GM12878 (cell line): ENCODE measurements around the gene DCAF11. TPM values are rescaled to one million over a fixed set of nuclear protein-coding genes. Genes with fewer than 3 reads are reported as not detected.

Experiments
- BACH1 ChIP-seq: fragments of 450-650 bp; IDR thresholded peaks from 2 replicates; pipeline ENCODE4 v1.6.1; 2017; ENCODE audit warnings: mild to moderate bottlenecking, borderline replicate concordance
- CBFB ChIP-seq: IDR thresholded peaks from 2 replicates; pipeline ENCODE4 v1.6.1; 2016; ENCODE audit warnings: antibody characterized with exemption, low read depth
- CBX5 ChIP-seq: sonication (generic); IDR thresholded peaks from 2 replicates; pipeline ENCODE4 v1.6.1; 2016; ENCODE audit warnings: low read depth, moderate library complexity, mild to moderate bottlenecking, inconsistent platforms
- EGR1 ChIP-seq, 2 experiments: IDR thresholded peaks; 1 replicate in 1 of 2; 2 replicates in 1 of 2; pipeline ENCODE4 v1.6.1; 2011 to 2012; ENCODE audit warnings: low read depth in 2 of 2, low read length in 2 of 2, borderline replicate concordance in 1 of 2, mild to moderate bottlenecking in 1 of 2, moderate library complexity in 1 of 2
- FOXK2 ChIP-seq: fragments of 450-650 bp; IDR thresholded peaks from 2 replicates; pipeline ENCODE4 v1.6.1; 2017; ENCODE audit warnings: mild to moderate bottlenecking, moderate library complexity
- JUNB ChIP-seq: IDR thresholded peaks from 2 replicates; pipeline ENCODE4 v1.6.1; 2016; ENCODE audit warnings: antibody characterized with exemption, mild to moderate bottlenecking
- JUND ChIP-seq: IDR thresholded peaks from 2 replicates; pipeline ENCODE4 v1.6.1; 2012; ENCODE audit warnings: low read depth, mild to moderate bottlenecking, low read length, improper control_type of control experiment, moderate library complexity
- NFXL1 ChIP-seq: fragments of 450-650 bp; IDR thresholded peaks from 2 replicates; pipeline ENCODE4 v1.6.1; 2017; ENCODE audit warnings: antibody characterized with exemption, mild to moderate bottlenecking, borderline replicate concordance
- POLR2A ChIP-seq: IDR thresholded peaks from 2 replicates; pipeline ENCODE4 v1.6.1; 2011; ENCODE audit warnings: low read depth, mild to moderate bottlenecking, low read length
- POLR2AphosphoS5 ChIP-seq: IDR thresholded peaks from 2 replicates; pipeline ENCODE4 v1.6.1; 2011; ENCODE audit warnings: mild to moderate bottlenecking, low read length, inconsistent platforms
- RAD21 ChIP-seq: IDR thresholded peaks from 2 replicates; pipeline ENCODE4 v1.6.1; 2011; ENCODE audit warnings: mild to moderate bottlenecking, low read depth, low read length, moderate library complexity; ENCODE audit not compliant: insufficient read depth
- RB1 ChIP-seq: fragments of 450-650 bp; formaldehyde crosslinking; IDR thresholded peaks from 2 replicates; pipeline ENCODE4 v1.6.1; 2017; ENCODE audit warnings: mild to moderate bottlenecking, borderline replicate concordance
- RFX5 ChIP-seq: IDR thresholded peaks from 2 replicates; pipeline ENCODE4 v1.6.1; 2011; ENCODE audit warnings: low read depth, low read length, improper control_type of control experiment
- SMAD5 ChIP-seq: IDR thresholded peaks from 2 replicates; pipeline ENCODE4 v1.6.1; 2016; ENCODE audit warnings: antibody characterized with exemption, low read depth
- SMARCA5 ChIP-seq: fragments of 450-650 bp; IDR thresholded peaks from 2 replicates; pipeline ENCODE4 v1.6.1; 2017; ENCODE audit warnings: mild to moderate bottlenecking
- SREBF2 ChIP-seq: IDR thresholded peaks from 2 replicates; pipeline ENCODE4 v1.6.1; 2012; ENCODE audit warnings: mild to moderate bottlenecking, low read length
- TBL1XR1 ChIP-seq: IDR thresholded peaks from 2 replicates; pipeline ENCODE4 v1.6.1; 2012; ENCODE audit warnings: low read depth, low read length, improper control_type of control experiment
- TCF3 ChIP-seq: IDR thresholded peaks from 2 replicates; pipeline ENCODE4 v1.6.1; 2012; ENCODE audit warnings: low read depth, mild to moderate bottlenecking, low read length, borderline replicate concordance; ENCODE audit not compliant: insufficient read depth
- TCF7 ChIP-seq: IDR thresholded peaks from 2 replicates; pipeline ENCODE4 v1.6.1; 2014; ENCODE audit warnings: antibody characterized with exemption, borderline replicate concordance
- YBX1 ChIP-seq: fragments of 450-650 bp; IDR thresholded peaks from 2 replicates; pipeline ENCODE4 v1.6.1; 2016; ENCODE audit warnings: antibody characterized with exemption
- ZNF217 ChIP-seq: fragments of 450-650 bp; IDR thresholded peaks from 2 replicates; pipeline ENCODE4 v1.6.1; 2017; ENCODE audit warnings: antibody characterized with exemption, mild to moderate bottlenecking
- polyA plus RNA-seq, 11 experiments: library from polyadenylated mRNA; depleted of rRNA in 4 of 11; unstranded in 6 of 11; stranded (reverse) in 5 of 11; fragments of >200 nt; fragmentation: Nextera tagmentation in 4 of 11; fragmentation: Illumina TruSeq in 1 of 11; extraction: Ambion mirVana in 4 of 11; extraction: Trizol in 1 of 11; gene quantifications; 1 replicate in 1 of 11; 2 replicates in 10 of 11; pipeline versions ENCODE4 v1.2.1 to v1.2.3, GENCODE V29; 2011 to 2016; ENCODE audit warnings: inconsistent platforms in 2 of 11, missing spikeins in 2 of 11, low read depth in 1 of 11
- total RNA-seq, 4 experiments: library from RNA; depleted of rRNA in 3 of 4; stranded (reverse); fragments of >200 nt in 3 of 4; fragmentation: Illumina TruSeq in 1 of 4; extraction: Trizol in 1 of 4; gene quantifications; 2 replicates each; pipeline versions ENCODE4 v1.2.1 to v1.2.3, GENCODE V29; 2013 to 2021
- TF ChIP-seq, protein P1 (sequence below): IDR thresholded peaks from 2 replicates; pipeline ENCODE4 v1.6.1; 2012; ENCODE audit warnings: low read depth, low read length, improper control_type of control experiment
- TF ChIP-seq, protein P2 (sequence below): IDR thresholded peaks from 2 replicates; pipeline ENCODE4 v1.6.1; 2011; ENCODE audit warnings: borderline replicate concordance, low read depth, mild to moderate bottlenecking, moderate library complexity, mixed read lengths, low read length; ENCODE audit not compliant: insufficient read depth; ENCODE audit errors: extremely low read length
- TF ChIP-seq, protein P3 (sequence below): fragments of 450-650 bp; IDR thresholded peaks from 2 replicates; pipeline ENCODE4 v1.6.1; 2017; ENCODE audit warnings: antibody characterized with exemption, mild to moderate bottlenecking, moderate library complexity
- TF ChIP-seq, protein P4 (sequence below): fragments of 450-650 bp; IDR thresholded peaks from 2 replicates; pipeline ENCODE4 v1.6.1; 2017; ENCODE audit warnings: borderline replicate concordance
- TF ChIP-seq, protein P5 (sequence below): IDR thresholded peaks from 2 replicates; pipeline ENCODE4 v1.6.1; 2011; ENCODE audit warnings: low read depth, mild to moderate bottlenecking, low read length, moderate library complexity, borderline replicate concordance; ENCODE audit errors: extremely low read depth

The DCAF11 gene
- total and polyA plus RNA-seq, 10 of the 15 experiments (the other 5 are each of a cell fraction or from before 2014, with no cell fraction given): 13.4 to 91.2 (median 68.7) TPM

DNA sequence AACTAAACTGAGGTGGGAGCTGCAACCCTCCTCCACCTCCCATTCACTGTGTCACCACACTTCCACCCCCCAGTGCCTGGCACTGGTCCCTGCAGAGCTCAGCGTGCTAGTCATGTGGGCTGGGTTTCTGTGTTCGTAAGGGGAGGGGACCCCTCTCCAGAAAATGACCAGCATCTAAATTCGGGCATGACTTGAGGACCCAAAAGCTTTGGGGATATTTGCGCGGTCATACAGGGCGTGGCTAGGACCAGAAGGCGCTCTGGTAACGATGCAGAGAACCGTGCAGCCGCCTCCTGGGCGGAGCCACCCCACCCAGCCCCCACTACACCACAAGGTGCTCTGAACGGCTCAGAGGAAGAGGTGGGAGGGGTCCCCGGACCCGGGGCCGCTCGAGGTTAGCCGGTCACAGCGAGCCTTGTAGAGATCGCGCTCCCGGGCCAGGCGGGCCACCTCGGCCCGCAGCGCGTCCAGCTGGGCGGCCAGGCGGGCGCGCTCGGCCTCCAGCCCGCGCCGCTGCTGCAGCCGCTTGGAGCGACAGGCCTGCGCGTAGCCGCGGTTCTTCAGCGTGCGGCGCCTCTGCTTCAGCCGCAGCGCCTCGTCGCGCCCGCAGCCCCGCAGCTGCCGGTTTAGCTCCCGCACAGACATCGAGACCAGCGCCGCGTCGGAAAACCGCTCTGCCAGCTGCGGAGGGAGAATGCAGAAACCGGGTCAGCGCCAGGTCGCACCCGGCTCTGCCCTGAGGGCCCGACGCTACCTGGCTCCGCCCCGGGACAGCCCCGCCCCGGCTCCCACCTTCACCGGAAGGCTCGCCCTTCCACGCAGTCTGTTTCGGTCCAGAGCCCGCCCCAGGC lies 33.5 kb upstream of the DCAF11 start (continued):
- TF ChIP-seq CBFB (no peak; the same call in 1 of the 2 replicates), POLR2A (peak; percentile 77), SMARCA5 (peak; percentile 72), TCF3 (no peak), ZNF217 (no peak), TBL1XR1 (no peak), FOXK2 (no peak), BACH1 (peak; percentile 56; the same call in 1 of the 2 replicates), RAD21 (no peak), RFX5 (no peak), EGR1 (IDR thresholded peaks at IDR 0.05; ENCODE audit: borderline replicate concordance in 1 of 2, low read depth in 2 of 2, low read length in 2 of 2) (no peak), SREBF2 (no peak), SMAD5 (no peak), POLR2AphosphoS5 (no peak), CBX5 (no peak), TCF7 (no peak), RB1 (peak; percentile 81), YBX1 (no peak), JUNB (no peak), JUND (no peak), NFXL1 (0 out of 2 replicates have a peak, but pooled peaks have one; percentile 13)
- TF ChIP-seq, protein P1, sequence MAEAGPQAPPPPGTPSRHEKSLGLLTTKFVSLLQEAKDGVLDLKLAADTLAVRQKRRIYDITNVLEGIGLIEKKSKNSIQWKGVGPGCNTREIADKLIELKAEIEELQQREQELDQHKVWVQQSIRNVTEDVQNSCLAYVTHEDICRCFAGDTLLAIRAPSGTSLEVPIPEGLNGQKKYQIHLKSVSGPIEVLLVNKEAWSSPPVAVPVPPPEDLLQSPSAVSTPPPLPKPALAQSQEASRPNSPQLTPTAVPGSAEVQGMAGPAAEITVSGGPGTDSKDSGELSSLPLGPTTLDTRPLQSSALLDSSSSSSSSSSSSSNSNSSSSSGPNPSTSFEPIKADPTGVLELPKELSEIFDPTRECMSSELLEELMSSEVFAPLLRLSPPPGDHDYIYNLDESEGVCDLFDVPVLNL: no peak
- TF ChIP-seq, protein P2, sequence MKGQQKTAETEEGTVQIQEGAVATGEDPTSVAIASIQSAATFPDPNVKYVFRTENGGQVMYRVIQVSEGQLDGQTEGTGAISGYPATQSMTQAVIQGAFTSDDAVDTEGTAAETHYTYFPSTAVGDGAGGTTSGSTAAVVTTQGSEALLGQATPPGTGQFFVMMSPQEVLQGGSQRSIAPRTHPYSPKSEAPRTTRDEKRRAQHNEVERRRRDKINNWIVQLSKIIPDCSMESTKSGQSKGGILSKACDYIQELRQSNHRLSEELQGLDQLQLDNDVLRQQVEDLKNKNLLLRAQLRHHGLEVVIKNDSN: no peak
- TF ChIP-seq, protein P3, sequence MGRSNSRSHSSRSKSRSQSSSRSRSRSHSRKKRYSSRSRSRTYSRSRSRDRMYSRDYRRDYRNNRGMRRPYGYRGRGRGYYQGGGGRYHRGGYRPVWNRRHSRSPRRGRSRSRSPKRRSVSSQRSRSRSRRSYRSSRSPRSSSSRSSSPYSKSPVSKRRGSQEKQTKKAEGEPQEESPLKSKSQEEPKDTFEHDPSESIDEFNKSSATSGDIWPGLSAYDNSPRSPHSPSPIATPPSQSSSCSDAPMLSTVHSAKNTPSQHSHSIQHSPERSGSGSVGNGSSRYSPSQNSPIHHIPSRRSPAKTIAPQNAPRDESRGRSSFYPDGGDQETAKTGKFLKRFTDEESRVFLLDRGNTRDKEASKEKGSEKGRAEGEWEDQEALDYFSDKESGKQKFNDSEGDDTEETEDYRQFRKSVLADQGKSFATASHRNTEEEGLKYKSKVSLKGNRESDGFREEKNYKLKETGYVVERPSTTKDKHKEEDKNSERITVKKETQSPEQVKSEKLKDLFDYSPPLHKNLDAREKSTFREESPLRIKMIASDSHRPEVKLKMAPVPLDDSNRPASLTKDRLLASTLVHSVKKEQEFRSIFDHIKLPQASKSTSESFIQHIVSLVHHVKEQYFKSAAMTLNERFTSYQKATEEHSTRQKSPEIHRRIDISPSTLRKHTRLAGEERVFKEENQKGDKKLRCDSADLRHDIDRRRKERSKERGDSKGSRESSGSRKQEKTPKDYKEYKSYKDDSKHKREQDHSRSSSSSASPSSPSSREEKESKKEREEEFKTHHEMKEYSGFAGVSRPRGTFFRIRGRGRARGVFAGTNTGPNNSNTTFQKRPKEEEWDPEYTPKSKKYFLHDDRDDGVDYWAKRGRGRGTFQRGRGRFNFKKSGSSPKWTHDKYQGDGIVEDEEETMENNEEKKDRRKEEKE: no peak
- TF ChIP-seq, protein P4, sequence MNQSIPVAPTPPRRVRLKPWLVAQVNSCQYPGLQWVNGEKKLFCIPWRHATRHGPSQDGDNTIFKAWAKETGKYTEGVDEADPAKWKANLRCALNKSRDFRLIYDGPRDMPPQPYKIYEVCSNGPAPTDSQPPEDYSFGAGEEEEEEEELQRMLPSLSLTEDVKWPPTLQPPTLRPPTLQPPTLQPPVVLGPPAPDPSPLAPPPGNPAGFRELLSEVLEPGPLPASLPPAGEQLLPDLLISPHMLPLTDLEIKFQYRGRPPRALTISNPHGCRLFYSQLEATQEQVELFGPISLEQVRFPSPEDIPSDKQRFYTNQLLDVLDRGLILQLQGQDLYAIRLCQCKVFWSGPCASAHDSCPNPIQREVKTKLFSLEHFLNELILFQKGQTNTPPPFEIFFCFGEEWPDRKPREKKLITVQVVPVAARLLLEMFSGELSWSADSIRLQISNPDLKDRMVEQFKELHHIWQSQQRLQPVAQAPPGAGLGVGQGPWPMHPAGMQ: no peak
- TF ChIP-seq, protein P5, sequence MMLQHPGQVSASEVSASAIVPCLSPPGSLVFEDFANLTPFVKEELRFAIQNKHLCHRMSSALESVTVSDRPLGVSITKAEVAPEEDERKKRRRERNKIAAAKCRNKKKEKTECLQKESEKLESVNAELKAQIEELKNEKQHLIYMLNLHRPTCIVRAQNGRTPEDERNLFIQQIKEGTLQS: no peak
